ENCODE measurements around the gene EFCAB5.
"Not testable (repeated sequence)": the region's sequence is repeated elsewhere in the genome, so short reads cannot be mapped to it uniquely, and the experiment has no call there.

Gene EFCAB5

GRCh38 chr17:29936724-29937123 lies 4.7 kb upstream of the EFCAB5 start:
- H3K4me3 ChIP-seq (ENCODE audit: low read depth, low read length): no peak overlapping the region
- no peak for DNase-seq (ENCODE audit: low read depth)
- TF ChIP-seq CTCF (conservative IDR thresholded peaks at IDR 0.05; ENCODE audit: low read depth, low read length): no peak

GRCh38 chr17:29945281-29945680 lies 3.8 kb downstream of the EFCAB5 start:
- no peak for DNase-seq (ENCODE audit: low read depth)
- TF ChIP-seq CTCF (conservative IDR thresholded peaks at IDR 0.05; ENCODE audit: low read depth, low read length): no peak
- no peak overlapping the region for H3K4me3 ChIP-seq (ENCODE audit: low read depth, low read length)

GRCh38 chr17:29948448-29949215 lies 7.2 kb downstream of the EFCAB5 start:
- TF ChIP-seq CTCF (conservative IDR thresholded peaks at IDR 0.05; ENCODE audit: low read depth, low read length): no peak
- DNase-seq (ENCODE audit: low read depth): no peak
- H3K4me3 ChIP-seq (ENCODE audit: low read depth, low read length): no peak overlapping the region

GRCh38 chr17:29949696-29950095 lies 8.3 kb downstream of the EFCAB5 start:
- H3K4me3 ChIP-seq (ENCODE audit: low read depth, low read length): no peak overlapping the region
- DNase-seq (ENCODE audit: low read depth): no peak
- no peak for TF ChIP-seq CTCF (conservative IDR thresholded peaks at IDR 0.05; ENCODE audit: low read depth, low read length)

GRCh38 chr17:29954405-29954804 lies 13.0 kb downstream of the EFCAB5 start:
- no peak for DNase-seq (ENCODE audit: low read depth)
- peak; percentile 10 for TF ChIP-seq CTCF (conservative IDR thresholded peaks at IDR 0.05; ENCODE audit: low read depth, low read length)
- no peak overlapping the region for H3K4me3 ChIP-seq (ENCODE audit: low read depth, low read length)

GRCh38 chr17:29956225-29956624 lies 14.8 kb downstream of the EFCAB5 start:
- no peak for TF ChIP-seq CTCF (conservative IDR thresholded peaks at IDR 0.05; ENCODE audit: low read depth, low read length)
- DNase-seq (ENCODE audit: low read depth): no peak
- no peak overlapping the region for H3K4me3 ChIP-seq (ENCODE audit: low read depth, low read length)

GRCh38 chr17:29957488-29957887 lies 16.1 kb downstream of the EFCAB5 start:
- not testable (repeated sequence) for DNase-seq (ENCODE audit: low read depth); H3K4me3 ChIP-seq (ENCODE audit: low read depth, low read length)
